ENCODE results near the gene ZNF23. TPM values are rescaled to one million over a fixed set of nuclear protein-coding genes. Genes with fewer than 3 reads are reported as not detected.

ZNF23 gene
- total and polyA plus RNA-seq, 8 donors, result 1.2 to 52.6 (median 5.5) TPM

DNA sequence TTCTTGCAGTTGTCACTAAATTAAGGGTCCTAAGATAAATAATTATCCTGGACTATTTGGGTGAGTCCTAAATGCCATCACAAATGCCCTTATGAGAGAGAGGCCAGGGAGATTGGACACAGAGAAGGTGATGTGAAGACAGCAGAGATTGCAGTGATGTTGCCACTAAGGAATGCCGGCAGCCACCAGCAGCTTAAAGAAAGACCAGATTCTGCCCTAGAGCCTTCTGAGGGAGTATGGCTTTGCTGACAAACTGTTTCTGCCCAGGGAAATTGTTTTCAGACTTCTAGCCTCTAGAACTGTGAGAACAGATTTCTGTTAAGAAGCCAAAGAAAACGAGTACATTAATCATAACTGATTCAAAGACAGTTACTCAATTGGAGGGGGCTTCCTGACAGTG lies 10.0 kb upstream of the ZNF23 start:
- Histone ChIP-seq H3K9me3 (no peaks in the 10 kb centered on the region), H3K27ac (no peak overlapping the region), H3K36me3 (peaks cover 10 to 76% (median 62%) of the 10 kb centered on the region in 4 donors), H3K27me3 (no peaks in the 10 kb centered on the region), H3K4me1 (no peaks in the 10 kb centered on the region), H3K4me3 (no peak overlapping the region)
- intact Hi-C loops (cut with DNase I; ENCODE audit: low total_unique reads), result no loop called here
- 72 to 86% (median 84%) methylated on average over 2 of the region's 2 CpGs for WGBS, 5 donors
- no peak for TF ChIP-seq EP300 (IDR thresholded peaks at IDR 0.05)
- TF ChIP-seq POLR2A (IDR thresholded peaks at IDR 0.05), result no peak
- TF ChIP-seq POLR2AphosphoS5 (IDR thresholded peaks at IDR 0.05), result no peak
- TF ChIP-seq, protein P1, sequence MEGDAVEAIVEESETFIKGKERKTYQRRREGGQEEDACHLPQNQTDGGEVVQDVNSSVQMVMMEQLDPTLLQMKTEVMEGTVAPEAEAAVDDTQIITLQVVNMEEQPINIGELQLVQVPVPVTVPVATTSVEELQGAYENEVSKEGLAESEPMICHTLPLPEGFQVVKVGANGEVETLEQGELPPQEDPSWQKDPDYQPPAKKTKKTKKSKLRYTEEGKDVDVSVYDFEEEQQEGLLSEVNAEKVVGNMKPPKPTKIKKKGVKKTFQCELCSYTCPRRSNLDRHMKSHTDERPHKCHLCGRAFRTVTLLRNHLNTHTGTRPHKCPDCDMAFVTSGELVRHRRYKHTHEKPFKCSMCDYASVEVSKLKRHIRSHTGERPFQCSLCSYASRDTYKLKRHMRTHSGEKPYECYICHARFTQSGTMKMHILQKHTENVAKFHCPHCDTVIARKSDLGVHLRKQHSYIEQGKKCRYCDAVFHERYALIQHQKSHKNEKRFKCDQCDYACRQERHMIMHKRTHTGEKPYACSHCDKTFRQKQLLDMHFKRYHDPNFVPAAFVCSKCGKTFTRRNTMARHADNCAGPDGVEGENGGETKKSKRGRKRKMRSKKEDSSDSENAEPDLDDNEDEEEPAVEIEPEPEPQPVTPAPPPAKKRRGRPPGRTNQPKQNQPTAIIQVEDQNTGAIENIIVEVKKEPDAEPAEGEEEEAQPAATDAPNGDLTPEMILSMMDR (IDR thresholded peaks at IDR 0.05), result no peak
- no peak for DNase-seq

DNA sequence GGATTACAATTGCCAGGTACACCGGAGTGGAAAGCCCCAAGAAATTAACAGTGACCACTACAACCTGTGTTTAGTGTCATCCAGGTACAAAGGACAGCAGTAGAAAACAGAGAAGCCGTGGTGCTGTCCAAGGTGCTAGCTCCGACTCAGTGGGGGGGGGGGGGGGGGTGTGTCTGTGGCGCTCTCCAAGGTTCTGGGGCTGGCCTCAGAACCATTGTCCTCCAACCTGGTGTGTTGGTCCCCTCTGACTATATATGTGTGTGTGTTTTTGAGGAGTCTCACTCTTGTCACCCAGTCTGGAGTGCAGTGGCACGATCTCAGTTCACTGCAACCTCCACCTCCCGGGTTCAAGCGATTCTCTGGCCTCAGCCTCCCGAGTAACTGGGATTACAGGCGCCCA lies 5.8 kb upstream of the ZNF23 start:
- H3K4me3 ChIP-seq, result no peak overlapping the region
- no peak overlapping the region for H3K27ac ChIP-seq
- no peaks in the 10 kb centered on the region for H3K9me3 ChIP-seq
- H3K4me1 ChIP-seq, result peaks cover 0 to 4% (median under 1%) of the 10 kb centered on the region in 4 donors
- peaks cover 0 to 36% (median 23%) of the 10 kb centered on the region in 4 donors for H3K36me3 ChIP-seq
- WGBS, 5 donors, result 26 to 38% (median 29%) methylated on average over 8 to 9 of the region's 9 CpGs
- no peaks in the 10 kb centered on the region for H3K27me3 ChIP-seq
- DNase-seq, result peak in 1 of 2 donors; percentile 61
- TF ChIP-seq POLR2A (IDR thresholded peaks at IDR 0.05) (no peak), POLR2AphosphoS5 (IDR thresholded peaks at IDR 0.05) (no peak), EP300 (IDR thresholded peaks at IDR 0.05) (no peak)
- TF ChIP-seq, protein P1 (IDR thresholded peaks at IDR 0.05), result no peak
- intact Hi-C loops (cut with DNase I; ENCODE audit: low total_unique reads), result no loop called here

DNA sequence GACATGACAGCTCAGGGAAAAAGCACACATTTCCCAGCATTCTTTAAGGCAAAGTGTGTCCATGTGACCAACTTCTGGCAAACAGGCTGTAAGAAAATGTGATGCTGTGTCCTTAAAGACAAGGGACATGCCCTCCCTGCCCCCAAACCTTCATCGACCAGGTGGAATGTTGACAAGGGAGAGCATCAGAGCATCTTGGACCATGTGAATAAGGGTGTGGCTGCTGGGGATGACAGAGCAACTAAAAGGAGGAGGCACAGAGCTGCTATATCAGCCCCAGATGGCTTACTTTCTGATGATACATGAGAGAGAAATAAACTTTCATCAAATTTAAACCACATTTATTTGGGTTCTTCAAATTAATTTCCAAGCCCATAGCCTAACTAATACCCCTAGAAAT lies 2.2 kb upstream of the ZNF23 start:
- no peak for DNase-seq
- TF ChIP-seq POLR2A (IDR thresholded peaks at IDR 0.05), result no peak
- TF ChIP-seq, protein P1 (IDR thresholded peaks at IDR 0.05), result no peak
- Histone ChIP-seq H3K4me1 (peaks cover 20 to 32% (median 23%) of the 10 kb centered on the region in 4 donors), H3K27ac (no peak overlapping the region), H3K4me3 (no peak overlapping the region), H3K36me3 (peaks cover 0 to under 1% (median 0%) of the 10 kb centered on the region in 4 donors), H3K9me3 (no peaks in the 10 kb centered on the region), H3K27me3 (no peaks in the 10 kb centered on the region)
- intact Hi-C loops (cut with DNase I; ENCODE audit: low total_unique reads), result no loop called here
- 52 to 66% (median 60%) methylated on average over 1 of the region's 1 CpG for WGBS, 5 donors

DNA sequence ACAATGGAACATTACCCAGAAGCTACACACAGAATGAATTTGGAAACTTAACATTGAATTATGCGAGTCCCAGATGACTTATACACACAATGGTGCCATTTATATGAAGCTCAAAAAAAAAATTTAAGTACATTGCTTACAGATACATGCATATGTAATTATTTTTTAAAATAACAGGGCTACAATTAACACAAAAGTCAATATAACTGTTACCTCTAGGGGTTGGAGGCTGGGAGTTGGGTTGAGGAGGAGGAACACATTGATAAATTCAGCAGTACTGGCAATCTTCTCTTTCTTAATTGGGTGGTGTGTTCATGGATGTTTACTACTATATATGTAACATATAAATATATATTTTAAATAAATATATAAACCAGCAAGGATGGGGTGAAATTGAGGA lies 1.1 kb downstream of the ZNF23 start:
- WGBS, 5 donors, result 93 to 98% (median 97%) methylated on average over 1 of the region's 1 CpG

More for the DNA sequence above, 1.1 kb downstream of the ZNF23 start:
- H3K4me3 ChIP-seq, result peak overlapping the region; percentile 78 to 99 (median 95)
- H3K27ac ChIP-seq, result peak overlapping the region in 1 of 5 donors; percentile 93
- intact Hi-C loops (cut with DNase I; ENCODE audit: low total_unique reads), result no loop called here
- H3K36me3 ChIP-seq, result peaks cover 0 to 15% (median 9%) of the 10 kb centered on the region in 4 donors
- H3K9me3 ChIP-seq, result no peaks in the 10 kb centered on the region
- TF ChIP-seq EP300 (IDR thresholded peaks at IDR 0.05) (no peak), POLR2AphosphoS5 (IDR thresholded peaks at IDR 0.05) (no peak), POLR2A (IDR thresholded peaks at IDR 0.05) (no peak)
- TF ChIP-seq, protein P1 (IDR thresholded peaks at IDR 0.05), result no peak
- DNase-seq, result no peak
- H3K27me3 ChIP-seq, result no peaks in the 10 kb centered on the region
- H3K4me1 ChIP-seq, result peaks cover 20 to 32% (median 23%) of the 10 kb centered on the region in 4 donors

Measured in stomach (tissue), 9 donors.